HL-60 (cell line): ENCODE results near the gene SMIM38.

Experiments used
- DNase-seq, 2 experiments: peaks; one replicate each; pipeline ENCODE4 v3.0.0-alpha.2; 2010 to 2020; ENCODE audit warnings: low read depth in 1 of 2, low spot score in 1 of 2
- H3K27ac ChIP-seq: fragments of 250-450 bp; sonication (Bioruptor Pico); replicated peaks from 2 replicates; pipeline ENCODE4 v1.5.1; 2020; ENCODE audit warnings: mild to moderate bottlenecking, moderate library complexity
- H3K27me3 ChIP-seq: fragments of 250-450 bp; sonication (Bioruptor Pico); 2 replicates; pipeline ENCODE4 v1.5.1; 2021; ENCODE audit warnings: mild to moderate bottlenecking, moderate library complexity; ENCODE audit not compliant: insufficient read depth, poor library complexity, severe bottlenecking
- H3K4me3 ChIP-seq: replicated peaks from 2 replicates; pipeline ENCODE4 v1.5.1; 2011; ENCODE audit warnings: mild to moderate bottlenecking, control low read depth, low read length; ENCODE audit not compliant: insufficient read depth
- CTCF ChIP-seq: IDR thresholded peaks from one replicate; pipeline ENCODE4 v1.5.1; 2011; ENCODE audit warnings: low read length, control low read depth, inconsistent platforms; ENCODE audit not compliant: insufficient read depth
- GABPA ChIP-seq: IDR thresholded peaks from 2 replicates; pipeline ENCODE4 v1.6.1; 2012; ENCODE audit warnings: low read depth
- POLR2AphosphoS5 ChIP-seq: IDR thresholded peaks from 2 replicates; pipeline ENCODE4 v1.6.1; 2012; ENCODE audit warnings: low read depth
- SPI1 ChIP-seq: IDR thresholded peaks from 2 replicates; pipeline ENCODE4 v1.6.1; 2012; ENCODE audit warnings: low read depth, mild to moderate bottlenecking, borderline replicate concordance
- TF ChIP-seq, protein P1 (sequence below): IDR thresholded peaks from 2 replicates; pipeline ENCODE4 v1.6.1; 2012; ENCODE audit warnings: low read depth; ENCODE audit not compliant: insufficient replicate concordance

The SMIM38 gene

DNA sequence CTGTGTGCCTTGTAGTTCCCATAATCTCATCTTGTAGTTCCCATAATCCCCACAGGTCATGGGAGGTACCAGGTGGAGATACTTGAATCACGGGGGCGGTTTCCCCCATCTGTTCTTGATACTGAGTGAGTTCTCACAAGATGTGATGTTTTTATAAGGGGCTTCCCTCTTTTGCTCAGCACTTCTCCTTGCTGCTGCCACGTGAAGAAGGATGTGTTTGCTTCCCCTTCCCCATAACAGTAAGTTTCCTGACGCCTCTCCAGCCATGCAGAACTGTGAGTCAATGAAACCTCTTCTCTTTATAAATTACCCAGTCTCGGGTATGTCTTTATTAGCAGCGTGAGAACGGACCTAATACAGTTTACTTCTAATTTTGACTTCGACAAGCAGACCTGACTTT, 14.0 kb upstream of the SMIM38 start:
- no peak overlapping the region for H3K4me3 ChIP-seq
- TF ChIP-seq CTCF, result no peak
- no peak for TF ChIP-seq POLR2AphosphoS5
- TF ChIP-seq GABPA, result no peak
- peak; percentile 52; the same call in 1 of the 2 replicates for TF ChIP-seq SPI1
- TF ChIP-seq, protein P1, sequence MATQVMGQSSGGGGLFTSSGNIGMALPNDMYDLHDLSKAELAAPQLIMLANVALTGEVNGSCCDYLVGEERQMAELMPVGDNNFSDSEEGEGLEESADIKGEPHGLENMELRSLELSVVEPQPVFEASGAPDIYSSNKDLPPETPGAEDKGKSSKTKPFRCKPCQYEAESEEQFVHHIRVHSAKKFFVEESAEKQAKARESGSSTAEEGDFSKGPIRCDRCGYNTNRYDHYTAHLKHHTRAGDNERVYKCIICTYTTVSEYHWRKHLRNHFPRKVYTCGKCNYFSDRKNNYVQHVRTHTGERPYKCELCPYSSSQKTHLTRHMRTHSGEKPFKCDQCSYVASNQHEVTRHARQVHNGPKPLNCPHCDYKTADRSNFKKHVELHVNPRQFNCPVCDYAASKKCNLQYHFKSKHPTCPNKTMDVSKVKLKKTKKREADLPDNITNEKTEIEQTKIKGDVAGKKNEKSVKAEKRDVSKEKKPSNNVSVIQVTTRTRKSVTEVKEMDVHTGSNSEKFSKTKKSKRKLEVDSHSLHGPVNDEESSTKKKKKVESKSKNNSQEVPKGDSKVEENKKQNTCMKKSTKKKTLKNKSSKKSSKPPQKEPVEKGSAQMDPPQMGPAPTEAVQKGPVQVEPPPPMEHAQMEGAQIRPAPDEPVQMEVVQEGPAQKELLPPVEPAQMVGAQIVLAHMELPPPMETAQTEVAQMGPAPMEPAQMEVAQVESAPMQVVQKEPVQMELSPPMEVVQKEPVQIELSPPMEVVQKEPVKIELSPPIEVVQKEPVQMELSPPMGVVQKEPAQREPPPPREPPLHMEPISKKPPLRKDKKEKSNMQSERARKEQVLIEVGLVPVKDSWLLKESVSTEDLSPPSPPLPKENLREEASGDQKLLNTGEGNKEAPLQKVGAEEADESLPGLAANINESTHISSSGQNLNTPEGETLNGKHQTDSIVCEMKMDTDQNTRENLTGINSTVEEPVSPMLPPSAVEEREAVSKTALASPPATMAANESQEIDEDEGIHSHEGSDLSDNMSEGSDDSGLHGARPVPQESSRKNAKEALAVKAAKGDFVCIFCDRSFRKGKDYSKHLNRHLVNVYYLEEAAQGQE, result no peak

DNA sequence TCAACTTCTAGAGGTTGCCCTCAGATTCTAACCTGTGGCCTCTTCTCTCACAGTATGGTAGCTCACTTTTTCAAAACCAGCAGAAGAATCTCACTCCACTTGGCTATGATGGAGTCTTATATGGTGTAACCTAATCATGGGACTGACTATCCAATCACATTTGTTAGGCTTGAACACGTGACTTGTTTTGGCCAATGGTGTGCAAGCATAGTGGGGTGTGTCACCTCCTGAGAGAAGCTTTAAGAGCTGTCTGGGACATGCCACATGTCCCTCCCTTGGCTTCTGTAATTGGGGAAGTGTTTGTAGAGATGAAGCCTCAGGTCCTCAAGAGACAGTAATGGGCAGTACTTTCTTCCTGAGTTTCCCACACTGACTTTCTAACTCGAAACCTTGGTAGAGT, 12.8 kb upstream of the SMIM38 start:
- TF ChIP-seq GABPA, result no peak
- TF ChIP-seq SPI1, result peak; percentile 12; the same call in 1 of the 2 replicates

More for the DNA sequence above, 14.0 kb upstream of the SMIM38 start:
- DNase-seq, result peak in 1 of 2 experiments; percentile 36
- H3K27me3 ChIP-seq, result no peaks in the 10 kb centered on the region
- H3K27ac ChIP-seq, result no peak overlapping the region

GRCh38 chr11:69144316-69145049, 11.3 kb upstream of the SMIM38 start:
- no peak for DNase-seq
- Histone ChIP-seq H3K4me3 (no peak overlapping the region), H3K27ac (no peak overlapping the region), H3K27me3 (no peaks in the 10 kb centered on the region)
- TF ChIP-seq GABPA (no peak), SPI1 (no peak), POLR2AphosphoS5 (no peak), CTCF (no peak)
- TF ChIP-seq, protein P1, result no peak

More for the DNA sequence above, 12.8 kb upstream of the SMIM38 start:
- H3K27me3 ChIP-seq, result no peaks in the 10 kb centered on the region
- no peak for DNase-seq
- no peak overlapping the region for H3K4me3 ChIP-seq
- H3K27ac ChIP-seq, result no peak overlapping the region

DNA sequence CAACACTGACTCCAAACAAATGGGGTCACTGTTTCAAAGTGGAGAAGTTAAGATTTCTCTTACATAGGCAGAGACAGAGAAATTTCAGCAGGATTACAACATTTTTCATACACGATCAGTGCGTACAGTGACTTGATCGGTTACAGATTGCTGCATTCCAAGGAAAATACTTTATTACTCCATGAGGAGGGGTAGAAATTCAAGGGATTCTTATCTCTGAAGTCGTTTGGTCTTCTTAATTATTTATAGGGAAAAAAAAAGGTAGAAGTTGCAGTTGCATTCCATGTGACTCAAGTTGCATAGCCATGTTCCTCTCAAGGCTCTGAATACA, 10.7 kb upstream of the SMIM38 start:
- no peak overlapping the region for H3K4me3 ChIP-seq
- H3K27ac ChIP-seq, result no peak overlapping the region
- no peak for DNase-seq
- no peaks in the 10 kb centered on the region for H3K27me3 ChIP-seq
- TF ChIP-seq GABPA, result no peak
- TF ChIP-seq, protein P1, result no peak
- no peak for TF ChIP-seq CTCF
- no peak for TF ChIP-seq POLR2AphosphoS5
- TF ChIP-seq SPI1, result no peak
